VCaP (cell line): ENCODE measurements around the gene RPN2.

ENCODE experiments used
- H3K27ac ChIP-seq: fragments of 450-650 bp; 2 replicates; pipeline ENCODE4 v1.5.1; 2017
- CTCF ChIP-seq: fragments of 450-650 bp; conservative IDR thresholded peaks from 2 replicates; pipeline ENCODE4 v1.5.1; 2017; ENCODE audit warnings: mild to moderate bottlenecking, moderate library complexity

The RPN2 gene

GRCh38 chr20:37243076-37243936, 64.2 kb downstream of the RPN2 start:
- TF ChIP-seq CTCF: peak; percentile 23; the same call in 1 of the 2 replicates

GRCh38 chr20:37243937-37244571, 64.9 kb downstream of the RPN2 start:
- peak overlapping the region; percentile 63 for H3K27ac ChIP-seq
- no peak for TF ChIP-seq CTCF

More at GRCh38 chr20:37243076-37243936, 64.2 kb downstream of the RPN2 start:
- peak overlapping the region; percentile 63 for H3K27ac ChIP-seq

GRCh38 chr20:37244572-37244957, 65.4 kb downstream of the RPN2 start:
- peak overlapping the region; percentile 63; the same call in 1 of the 2 replicates for H3K27ac ChIP-seq

GRCh38 chr20:37245216-37246150, 66.4 kb downstream of the RPN2 start:
- TF ChIP-seq CTCF: no peak
- H3K27ac ChIP-seq: no peak overlapping the region

More at GRCh38 chr20:37244572-37244957, 65.4 kb downstream of the RPN2 start:
- no peak for TF ChIP-seq CTCF

DNA sequence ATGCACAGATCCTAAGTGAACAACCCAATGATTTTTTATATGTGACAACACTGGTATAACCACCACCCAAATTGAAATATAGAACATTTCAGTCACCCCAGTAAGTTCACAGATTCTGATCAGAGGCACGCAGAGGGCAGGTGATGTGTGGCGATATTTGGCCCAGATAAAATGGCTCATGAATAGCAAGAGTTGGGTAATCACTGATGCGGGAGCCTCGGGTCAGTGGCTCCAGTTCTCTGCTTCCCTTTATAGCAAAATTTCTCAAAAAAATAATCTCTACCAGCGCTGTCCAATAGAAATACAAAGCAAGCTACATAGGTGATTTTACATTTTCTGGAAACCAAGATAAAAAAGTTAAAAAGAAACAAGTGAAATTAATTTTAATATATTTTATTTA, 67.6 kb downstream of the RPN2 start:
- TF ChIP-seq CTCF: no peak
- no peak overlapping the region for H3K27ac ChIP-seq

DNA sequence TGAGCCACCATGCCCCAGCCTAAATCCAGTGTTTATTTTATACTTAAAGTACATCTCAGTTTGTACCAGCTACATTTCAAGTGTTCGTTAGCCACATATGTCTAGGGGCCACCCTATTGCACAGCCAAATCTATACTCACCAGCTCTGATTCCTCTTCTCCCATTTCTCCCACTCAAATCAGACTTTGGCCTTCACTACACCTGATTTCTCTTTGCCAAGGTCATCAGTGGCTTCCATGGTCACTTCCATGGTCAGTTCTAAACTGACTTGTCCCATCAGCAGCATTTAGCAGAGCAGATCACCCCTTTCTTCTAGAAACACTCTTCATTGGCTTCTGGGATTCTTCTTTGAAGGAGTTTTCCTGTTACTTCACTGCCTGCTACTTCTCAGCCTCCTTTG, 68.4 kb downstream of the RPN2 start:
- H3K27ac ChIP-seq: no peak overlapping the region
- TF ChIP-seq CTCF: no peak
